ENCODE results near the gene SMKR1.

- no peak for TF ChIP-seq CTCF (IDR thresholded peaks at IDR 0.05)
- no peak for TF ChIP-seq ZFX (IDR thresholded peaks at IDR 0.05; ENCODE audit: borderline replicate concordance)
Measured at GRCh38 chr7:129482781-129483180, 19.6 kb upstream of the SMKR1 start.
